GDM1 (cell line): ENCODE results near the gene CDH4.

Experiments used
- DNase-seq: peaks from one replicate; lab custom pipeline; 2025; lab: John Stamatoyannopoulos, UW

Gene CDH4

GRCh38 chr20:61251529-61252393 lies at the start of gene CDH4:
Gene CDH4, plus strand, starts transcription at chr20:61252261.
- no peak for DNase-seq

GRCh38 chr20:61203320-61203719 lies 48.7 kb upstream of the CDH4 start:
- no peak for DNase-seq

- DNase-seq: no peak
These were observed 47.9 kb upstream of the CDH4 start for GRCh38 chr20:61204206-61204605.

- no peak for DNase-seq
These were observed 46.3 kb upstream of the CDH4 start for GRCh38 chr20:61205769-61206168.

GRCh38 chr20:61210862-61211261 lies 41.2 kb upstream of the CDH4 start:
- DNase-seq: no peak

- DNase-seq: no peak
These were observed 34.2 kb upstream of the CDH4 start for GRCh38 chr20:61217848-61218247.

- DNase-seq: no peak
These were observed 33.0 kb upstream of the CDH4 start for GRCh38 chr20:61219021-61219431.

GRCh38 chr20:61220131-61220530 lies 31.9 kb upstream of the CDH4 start:
- DNase-seq: no peak

GRCh38 chr20:61220626-61221325 lies 31.3 kb upstream of the CDH4 start:
- DNase-seq: no peak

GRCh38 chr20:61222699-61223098 lies 29.4 kb upstream of the CDH4 start:
- no peak for DNase-seq

- DNase-seq: no peak
These were observed 28.9 kb upstream of the CDH4 start for GRCh38 chr20:61223121-61223520.

- DNase-seq: no peak
These were observed 21.9 kb upstream of the CDH4 start for GRCh38 chr20:61230166-61230565.

- no peak for DNase-seq
These were observed 18.5 kb upstream of the CDH4 start for GRCh38 chr20:61233590-61233989.

- DNase-seq: no peak
These were observed 17.7 kb upstream of the CDH4 start for GRCh38 chr20:61234224-61234890.

- DNase-seq: no peak
These were observed 15.3 kb upstream of the CDH4 start for GRCh38 chr20:61236713-61237112.

GRCh38 chr20:61238813-61239212 lies 13.2 kb upstream of the CDH4 start:
- no peak for DNase-seq

GRCh38 chr20:61240814-61241213 lies 11.2 kb upstream of the CDH4 start:
- no peak for DNase-seq

- DNase-seq: no peak
These were observed 7.8 kb upstream of the CDH4 start for GRCh38 chr20:61244213-61244612.

GRCh38 chr20:61246269-61246668 lies 5.8 kb upstream of the CDH4 start:
- no peak for DNase-seq

GRCh38 chr20:61249626-61250025 lies 2.4 kb upstream of the CDH4 start:
- DNase-seq: no peak

- DNase-seq: no peak
These were observed 671 bp downstream of the CDH4 start for GRCh38 chr20:61252601-61253263.

- no peak for DNase-seq
These were observed 1.2 kb downstream of the CDH4 start for GRCh38 chr20:61253264-61253639.
